DND-41 (cell line): Measurements from ENCODE around the gene ZNF32.

Experiments used
- CTCF ChIP-seq: IDR thresholded peaks from 2 replicates; pipeline ENCODE4 v1.5.1; 2012; ENCODE audit warnings: borderline replicate concordance, low read length, moderate library complexity, mild to moderate bottlenecking; ENCODE audit not compliant: poor library complexity, severe bottlenecking; ENCODE audit errors: extremely low read depth
- EZH2 ChIP-seq: IDR thresholded peaks from 3 replicates; pipeline ENCODE4 v1.6.1; 2012; ENCODE audit warnings: borderline replicate concordance, low read depth, mild to moderate bottlenecking, moderate library complexity, low read length, inconsistent platforms; ENCODE audit not compliant: severe bottlenecking

GRCh38 chr10:43594944-43595589, 53.6 kb downstream of the ZNF32 start:
- TF ChIP-seq CTCF (no peak), EZH2 (no peak)
